Glomerular endothelial cell (primary cell): ENCODE results near the gene EVI5L. TPM values are rescaled to one million over a fixed set of nuclear protein-coding genes. Genes with fewer than 3 reads are reported as not detected.

Experiments
- DNase-seq: peaks from one replicate; pipeline ENCODE4 v3.0.0-alpha.2; 2011; ENCODE audit warnings: low read depth, low spot score; ENCODE audit errors: extremely low read depth
- total RNA-seq: library from RNA; depleted of rRNA; stranded (reverse); fragments of >200 nt; gene quantifications from 2 replicates; pipeline ENCODE4 v1.2.3, GENCODE V29; 2015

The EVI5L gene
- total RNA-seq, 1 donor from 2014 or later, result 32.1 TPM

- DNase-seq, result no peak
Measured at GRCh38 chr19:7859831-7860713, 30.1 kb downstream of the EVI5L start.

- no peak for DNase-seq
Measured at GRCh38 chr19:7860714-7861618, 30.9 kb downstream of the EVI5L start.

DNA sequence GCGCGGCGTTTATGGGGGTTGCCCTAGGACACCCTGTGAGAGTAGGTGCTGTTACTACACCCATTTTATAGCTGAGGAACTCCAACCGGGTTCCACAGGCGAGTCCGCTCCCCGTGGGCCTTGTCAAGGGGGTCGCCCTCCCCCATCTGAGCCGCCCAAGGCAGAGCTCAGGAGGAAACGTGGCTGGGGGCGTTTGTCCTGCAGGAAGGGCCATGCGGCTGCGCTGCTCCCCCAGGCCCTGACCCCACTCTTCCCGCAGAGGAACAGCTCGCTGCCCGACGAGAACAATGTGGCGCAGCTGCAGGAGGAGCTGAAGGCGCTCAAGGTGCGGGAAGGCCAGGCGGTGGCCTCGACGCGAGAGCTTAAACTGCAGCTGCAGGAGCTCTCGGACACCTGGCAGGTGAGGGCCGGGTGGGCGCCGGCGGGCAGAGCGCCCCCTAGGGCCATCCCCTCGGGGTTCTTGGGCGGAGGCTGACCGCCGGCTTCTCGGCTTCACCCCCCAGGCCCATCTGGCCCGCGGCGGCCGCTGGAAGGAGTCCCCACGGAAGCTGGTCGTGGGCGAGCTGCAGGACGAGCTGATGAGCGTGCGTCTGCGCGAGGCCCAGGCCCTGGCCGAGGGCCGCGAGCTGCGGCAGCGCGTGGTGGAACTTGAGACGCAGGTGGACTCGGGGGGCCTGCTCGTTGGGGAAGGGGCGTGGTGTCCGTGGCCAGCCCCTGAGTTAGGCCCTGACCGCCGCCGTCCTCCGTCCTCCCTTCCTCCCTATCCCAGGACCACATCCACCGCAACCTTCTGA lies 31.8 kb downstream of the EVI5L start:
- DNase-seq, result no peak

GRCh38 chr19:7862413-7862951 lies 32.5 kb downstream of the EVI5L start:
- no peak for DNase-seq

GRCh38 chr19:7863157-7863970 lies 33.3 kb downstream of the EVI5L start:
- no peak for DNase-seq

DNA sequence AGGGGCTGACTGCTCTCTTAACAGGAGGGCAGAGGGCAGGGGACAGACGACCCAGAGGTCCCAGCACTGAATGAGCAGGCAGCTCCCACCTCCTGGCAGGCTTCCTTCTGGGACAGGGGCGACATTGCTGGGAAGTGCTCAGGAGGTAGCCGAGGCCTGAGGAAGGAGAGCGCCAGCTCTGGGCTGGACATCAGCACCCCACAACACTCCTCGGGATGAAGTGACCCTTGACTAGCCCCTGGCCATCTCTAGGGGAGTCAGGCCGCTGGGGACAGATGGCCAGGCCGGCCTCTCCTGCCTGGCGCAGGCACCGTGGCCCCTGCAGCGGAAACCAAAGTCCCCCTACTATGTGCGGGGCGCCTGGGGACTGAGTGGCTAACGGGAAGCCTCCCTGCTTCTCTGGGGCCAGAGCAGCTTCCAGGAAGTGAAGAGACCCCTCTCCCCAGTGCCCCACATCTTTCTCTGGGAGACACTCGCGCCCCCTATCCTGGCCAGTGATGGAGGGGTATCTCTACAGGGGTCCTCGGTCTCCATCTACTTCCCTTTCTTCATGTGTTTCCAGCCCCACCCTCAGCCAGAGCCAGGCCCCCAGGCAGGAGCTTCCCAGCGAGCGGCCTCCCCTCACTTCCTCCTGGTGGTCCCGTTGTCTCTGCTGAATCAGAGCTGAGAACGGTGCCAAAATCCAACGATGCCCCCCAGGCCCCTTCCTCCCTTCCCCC lies 34.1 kb downstream of the EVI5L start:
- DNase-seq, result no peak

- DNase-seq, result no peak
Measured at GRCh38 chr19:7864690-7865074, 34.7 kb downstream of the EVI5L start.

DNA sequence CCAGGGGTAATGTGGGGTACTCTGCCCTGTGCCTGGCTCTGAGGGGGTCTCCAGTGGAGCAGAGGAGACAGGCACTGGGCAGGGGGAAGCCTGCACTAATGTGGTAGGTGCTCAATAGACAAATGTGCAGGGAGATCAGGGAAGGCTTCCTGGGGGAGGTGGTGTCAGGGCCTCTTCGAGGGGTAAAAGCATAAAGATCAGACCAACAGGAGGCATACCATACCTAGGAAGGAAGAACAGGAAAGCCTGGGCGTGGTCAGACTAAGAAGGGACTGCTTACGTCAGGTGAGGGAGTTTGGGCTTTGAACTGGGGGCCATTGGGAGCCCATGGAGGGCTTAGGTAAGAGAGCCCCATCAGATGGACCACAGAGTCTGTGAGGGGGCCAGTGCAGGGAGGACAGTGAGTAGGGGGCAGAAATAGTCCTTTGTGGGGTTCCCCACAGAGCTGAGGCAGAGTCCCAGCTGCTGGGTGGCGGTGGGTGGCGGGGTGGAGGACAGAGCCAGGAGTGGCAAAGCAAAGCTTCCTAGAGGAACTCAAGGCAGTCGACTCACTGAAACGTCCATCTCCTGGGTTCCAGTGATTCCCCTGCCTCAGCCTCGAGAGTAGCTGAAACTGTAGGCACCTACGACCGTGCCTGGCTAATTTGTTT lies 35.4 kb downstream of the EVI5L start:
- no peak for DNase-seq

DNA sequence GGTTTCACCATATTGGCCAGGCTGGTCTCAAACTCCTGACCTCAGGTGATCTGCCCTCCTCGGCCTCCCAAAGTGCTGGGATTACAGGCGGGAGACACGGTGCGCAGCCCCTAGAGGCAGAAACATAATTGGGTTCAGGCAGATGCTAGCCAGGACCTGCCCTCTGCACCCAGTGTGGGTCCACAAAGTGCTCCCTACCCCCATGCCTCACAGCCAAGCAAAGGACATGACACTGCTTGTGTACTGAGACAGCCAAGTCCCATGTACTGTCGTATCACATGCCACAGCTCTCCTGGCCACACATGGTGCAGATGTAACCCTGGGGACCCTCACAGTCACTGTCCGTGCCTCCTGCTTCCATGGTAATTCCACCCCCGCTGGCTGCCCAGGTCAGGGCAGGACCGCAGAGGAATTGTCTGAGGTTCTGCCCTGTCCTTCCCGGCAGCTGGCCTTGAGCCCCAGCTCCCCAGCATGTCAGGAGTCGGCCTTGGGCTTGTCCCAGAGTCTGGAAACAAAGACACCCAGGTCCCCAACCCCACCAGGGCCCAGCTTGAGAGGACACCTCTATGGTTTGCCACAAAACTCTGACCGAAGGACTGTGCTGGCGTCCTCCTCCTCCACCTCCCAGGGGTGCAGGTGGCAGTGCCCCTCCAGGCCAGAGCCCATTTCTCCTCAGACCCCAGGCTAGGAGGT lies 36.5 kb downstream of the EVI5L start:
- DNase-seq, result no peak

DNA sequence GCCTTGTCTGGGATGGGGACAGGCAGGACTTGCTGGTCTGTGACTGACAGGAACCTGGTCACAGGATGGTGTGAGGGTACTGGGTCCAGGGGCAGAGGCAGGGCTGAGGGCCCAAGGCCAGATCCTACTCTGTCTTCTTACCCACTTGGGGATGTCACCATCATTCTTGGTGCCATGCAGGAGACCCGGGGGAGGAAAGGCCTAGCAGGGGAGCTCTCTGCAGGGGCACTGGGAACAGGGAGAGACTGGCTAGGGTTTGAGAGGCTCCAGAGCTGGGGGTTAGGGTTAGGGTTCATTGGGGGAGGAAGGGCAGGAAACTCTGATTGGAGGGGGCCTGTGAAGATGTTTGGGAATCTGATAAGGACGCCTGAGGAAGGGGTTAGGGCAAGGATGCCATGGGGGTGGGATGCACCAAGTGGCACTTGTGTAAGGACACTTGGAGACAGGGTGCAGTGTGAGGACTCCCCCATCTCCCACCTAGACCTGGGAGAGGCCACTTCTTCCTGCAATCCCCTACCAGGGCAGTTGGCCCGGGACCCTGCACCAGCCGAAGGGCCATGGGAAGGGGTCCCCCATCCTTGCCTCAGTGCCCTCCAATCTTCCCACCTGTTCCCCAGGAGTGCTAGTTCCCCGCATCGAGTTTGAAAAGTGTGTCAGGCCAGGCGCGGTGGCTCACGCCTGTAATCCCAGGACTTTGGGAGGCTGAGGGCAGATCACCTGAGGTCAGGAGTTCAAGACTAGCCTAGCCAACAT lies 37.2 kb downstream of the EVI5L start:
- DNase-seq, result no peak

- DNase-seq, result no peak
Measured at GRCh38 chr19:7868326-7868670, 38.3 kb downstream of the EVI5L start.

DNA sequence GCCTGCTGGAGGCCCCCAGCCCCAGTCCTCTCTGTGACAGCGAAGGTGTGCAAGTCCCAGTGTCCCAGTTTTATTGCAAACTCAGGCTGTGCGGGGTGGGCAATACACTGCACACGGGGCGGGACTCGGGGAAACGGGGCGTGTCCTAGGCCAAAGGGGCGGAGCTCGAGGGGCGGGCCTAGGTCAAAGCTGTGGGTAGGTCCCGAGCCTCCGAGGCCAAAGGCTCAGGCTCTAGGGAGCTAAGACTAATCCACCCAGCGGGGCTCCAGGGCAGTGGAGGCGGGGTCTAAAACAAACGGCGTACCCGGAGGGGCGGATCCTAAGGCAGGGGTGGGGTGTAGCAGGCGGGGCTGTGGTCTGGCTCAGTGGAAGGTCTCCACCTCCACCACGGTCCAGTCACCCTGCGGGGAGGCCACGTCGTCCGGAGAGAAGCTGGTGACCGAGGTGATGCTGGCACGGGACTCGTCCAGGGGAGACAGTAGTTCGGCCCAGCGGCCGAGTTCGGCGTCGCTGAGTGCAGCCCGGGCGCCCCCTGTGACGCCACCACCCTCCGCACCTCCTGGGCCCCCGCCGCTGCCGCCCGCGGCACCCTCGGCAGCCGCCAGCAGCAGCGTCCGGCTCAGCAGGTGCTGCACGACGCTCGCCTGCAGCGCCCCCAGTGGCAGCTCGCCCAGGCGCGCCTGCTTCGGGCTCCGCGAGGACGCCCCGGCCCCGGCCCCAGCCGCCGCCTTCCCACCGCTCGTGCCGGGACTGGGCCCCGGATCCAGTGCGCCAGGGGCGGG lies 38.8 kb downstream of the EVI5L start:
- no peak for DNase-seq

DNA sequence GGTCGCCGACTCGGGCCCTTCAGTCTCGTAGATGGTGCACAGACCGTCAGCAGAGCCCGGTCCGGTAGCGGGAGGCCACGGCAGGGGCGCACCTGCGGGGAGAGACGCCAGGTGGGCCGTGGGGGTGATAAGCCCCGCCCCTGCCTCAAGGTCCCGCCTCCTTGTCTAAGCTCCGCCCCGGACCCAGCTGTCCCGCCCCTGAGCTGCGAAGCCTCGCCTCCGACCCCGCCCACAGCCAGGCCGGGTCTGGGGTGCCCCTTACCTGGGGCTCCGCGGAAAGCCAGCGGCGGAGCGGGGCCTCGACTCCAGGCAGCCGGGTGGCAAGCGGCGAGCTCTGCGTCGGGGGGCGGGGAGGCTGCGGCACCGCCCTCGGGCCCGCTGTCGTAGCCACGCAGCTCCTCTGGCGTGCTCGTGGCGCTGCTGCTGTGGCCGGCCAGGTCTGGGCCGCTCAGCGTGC lies 39.5 kb downstream of the EVI5L start:
- no peak for DNase-seq

DNA sequence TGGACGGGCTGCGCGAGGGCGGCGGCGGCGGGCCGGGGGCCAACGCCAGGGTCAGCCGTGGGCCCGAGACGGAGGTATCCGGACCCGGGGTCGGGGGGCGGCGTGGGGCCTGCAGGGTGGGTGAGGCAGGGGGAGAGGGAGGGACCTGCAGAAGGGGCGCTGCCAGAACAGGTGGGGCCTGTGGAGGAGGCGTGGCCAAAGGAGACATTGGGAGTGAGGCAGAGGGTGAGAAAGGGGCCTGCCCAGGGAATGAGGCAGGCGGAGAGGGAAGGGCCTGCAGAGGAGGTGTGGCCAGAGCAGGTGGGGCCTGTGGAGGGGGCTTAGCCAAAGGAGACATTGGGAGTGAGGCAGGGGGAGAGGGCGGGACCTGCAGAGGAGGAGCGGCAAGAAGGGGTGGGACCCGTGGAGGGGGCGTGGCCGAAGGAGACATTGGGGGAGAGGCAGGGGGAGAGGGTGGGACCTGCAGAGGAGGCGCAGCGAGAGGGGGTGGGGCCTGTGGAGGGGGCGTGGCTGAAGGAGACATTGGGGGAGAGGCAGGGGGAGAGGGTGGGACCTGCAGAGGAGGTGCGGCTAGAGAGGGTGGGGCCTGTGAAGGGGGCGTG lies 40.0 kb downstream of the EVI5L start:
- DNase-seq, result no peak

DNA sequence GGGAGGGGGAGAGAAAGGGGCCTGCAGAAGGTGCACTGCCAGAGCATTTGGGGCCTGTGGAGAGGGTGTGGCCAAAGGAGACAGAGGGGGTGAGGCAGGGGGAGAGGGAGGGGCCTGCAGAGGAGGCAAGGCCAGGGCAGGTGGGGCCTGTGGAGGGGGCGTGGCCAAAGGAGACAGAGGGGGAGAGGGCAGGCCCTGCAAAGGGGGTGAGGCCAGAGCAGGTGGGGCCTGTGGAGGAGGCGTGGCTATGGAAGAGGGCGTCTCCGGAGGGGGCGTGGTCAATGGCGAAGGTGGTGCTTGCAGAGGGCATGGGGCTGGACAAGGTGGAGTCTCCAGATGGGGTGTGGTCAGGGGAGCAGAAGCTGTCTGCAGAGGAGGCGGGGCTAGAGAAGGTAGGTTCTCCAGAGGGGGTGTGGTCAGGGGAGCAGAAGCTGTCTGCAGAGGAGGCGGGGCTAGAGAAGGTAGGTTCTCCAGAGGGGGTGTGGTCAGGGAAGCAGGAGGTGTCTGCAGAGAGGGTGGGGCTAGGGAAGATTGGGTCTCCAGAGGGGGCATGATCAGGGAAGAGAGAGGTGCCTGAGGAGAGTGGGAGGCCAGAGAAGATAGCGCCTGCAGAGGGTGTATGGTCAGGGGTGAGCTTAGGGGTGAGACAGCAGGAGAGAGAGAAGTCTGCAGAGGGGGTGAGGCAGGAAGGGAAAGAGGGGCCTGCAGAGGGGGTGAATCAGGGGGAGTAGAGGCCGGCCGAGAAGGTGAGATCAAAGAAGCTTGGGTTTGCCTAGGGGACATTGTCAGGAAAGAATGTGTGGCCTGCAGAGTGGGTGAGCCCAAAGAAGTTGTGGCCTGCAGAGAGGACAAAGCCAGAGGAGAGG lies 40.8 kb downstream of the EVI5L start:
- no peak for DNase-seq
